Superior temporal gyrus (tissue), 1 donor: Measurements from ENCODE around the gene PRCD.

Experiments used
- DNase-seq: peaks from one replicate; pipeline ENCODE4 v3.0.0-alpha.2; 2016; ENCODE audit errors: extremely low spot score

PRCD gene

GRCh38 chr17:76570877-76571471 lies 31.1 kb downstream of the PRCD start:
- DNase-seq = no peak

- DNase-seq = no peak
Observed at GRCh38 chr17:76572201-76572910, 32.5 kb downstream of the PRCD start.

- no peak for DNase-seq
Observed at GRCh38 chr17:76573096-76573495, 33.3 kb downstream of the PRCD start.

- no peak for DNase-seq
Observed at GRCh38 chr17:76574166-76574565, 34.3 kb downstream of the PRCD start.

GRCh38 chr17:76575570-76575969 lies 35.7 kb downstream of the PRCD start:
- DNase-seq = no peak

GRCh38 chr17:76576189-76576588 lies 36.3 kb downstream of the PRCD start:
- no peak for DNase-seq

GRCh38 chr17:76577876-76578275 lies 38.0 kb downstream of the PRCD start:
- no peak for DNase-seq

GRCh38 chr17:76578376-76578775 lies 38.5 kb downstream of the PRCD start:
- DNase-seq = no peak

- no peak for DNase-seq
Observed at GRCh38 chr17:76579281-76579680, 39.4 kb downstream of the PRCD start.

- DNase-seq = no peak
Observed at GRCh38 chr17:76581515-76581914, 41.7 kb downstream of the PRCD start.

GRCh38 chr17:76582660-76583059 lies 42.8 kb downstream of the PRCD start:
- no peak for DNase-seq

- DNase-seq = no peak
Observed at GRCh38 chr17:76584427-76585032, 44.7 kb downstream of the PRCD start.

GRCh38 chr17:76585033-76585648 lies 45.3 kb downstream of the PRCD start:
- no peak for DNase-seq

- DNase-seq = no peak
Observed at GRCh38 chr17:76585649-76586593, 46.1 kb downstream of the PRCD start, which contains the start of gene ST6GALNAC2. Gene ST6GALNAC2 (minus strand): TSS chr17:76585860. CDS start chr17:76585808, 52 bp downstream.

- no peak for DNase-seq
Observed at GRCh38 chr17:76586741-76587487, 47.1 kb downstream of the PRCD start.

- no peak for DNase-seq
Observed at GRCh38 chr17:76588182-76588581, 48.3 kb downstream of the PRCD start.

- DNase-seq = no peak
Observed at GRCh38 chr17:76593384-76593826, 53.6 kb downstream of the PRCD start.

- DNase-seq = no peak
Observed at GRCh38 chr17:76593959-76594358, 54.1 kb downstream of the PRCD start.

GRCh38 chr17:76594690-76595089 lies 54.8 kb downstream of the PRCD start:
- no peak for DNase-seq
